Measurements from ENCODE around the gene MACC1. TPM values are rescaled to one million over a fixed set of nuclear protein-coding genes. Genes with fewer than 3 reads are reported as not detected.

MACC1 gene
- polyA plus RNA-seq, 1 of the 3 experiments (the other 2 are of a cell fraction): not detected

- H3K4me2 ChIP-seq: no peak overlapping the region
- ChIA-PET CTCF (interaction anchor here (1.6 kb wide), 1 partner anchor 15 kb away, joined by 3 read pairs; no protein-coding TSS in a partner anchor), POLR2A (no interaction called here)
- no peaks in the 10 kb centered on the region for H3K9me3 ChIP-seq
- no peaks in the 10 kb centered on the region for H3K79me2 ChIP-seq (ENCODE audit: insufficient read depth)
- no peak for DNase-seq
- 0 out of 2 replicates have a peak, but pooled peaks cover 4% of the 10 kb centered on the region for H3K9me2 ChIP-seq
- H3F3A ChIP-seq (replicated peaks; ENCODE audit: insufficient read depth): no peaks in the 10 kb centered on the region
- no peak overlapping the region for H3K4me3 ChIP-seq (ENCODE audit: low read depth in 2 of 2, low read length in 1 of 2)
- no peaks in the 10 kb centered on the region for H3K27me3 ChIP-seq (ENCODE audit: insufficient read depth)
- no peaks in the 10 kb centered on the region for H3K36me3 ChIP-seq (replicated peaks in 1 of 2; ENCODE audit: control insufficient read depth in 1 of 2, insufficient read depth in 2 of 2, low read length in 1 of 2)
- 62% methylated on average over 4 of the region's 4 CpGs for WGBS (ENCODE audit: low lambda C conversion rate)
- no peak overlapping the region for H3K27ac ChIP-seq (ENCODE audit: low read depth in 2 of 2, low read length in 1 of 2)
- TF ChIP-seq EZH2phosphoT487 (IDR thresholded peaks at IDR 0.05; ENCODE audit: borderline replicate concordance, low read depth) (no peak), USF2 (IDR thresholded peaks at IDR 0.05; ENCODE audit: borderline replicate concordance, low read depth, low read length) (no peak), TAF1 (IDR thresholded peaks at IDR 0.05; ENCODE audit: borderline replicate concordance, low read depth, low read length) (no peak), MEF2A (IDR thresholded peaks at IDR 0.05; ENCODE audit: borderline replicate concordance, low read depth) (no peak), USF1 (IDR thresholded peaks at IDR 0.05; ENCODE audit: borderline replicate concordance, low read depth) (no peak), FOXM1 (IDR thresholded peaks at IDR 0.05; ENCODE audit: low read depth) (no peak), ZBTB33 (IDR thresholded peaks at IDR 0.05; ENCODE audit: borderline replicate concordance, low read depth) (no peak), CHD2 (IDR thresholded peaks at IDR 0.05; ENCODE audit: low read length, partially characterized antibody) (no peak), RXRA (IDR thresholded peaks at IDR 0.05; ENCODE audit: borderline replicate concordance, low read depth) (no peak), GATA2 (CRISPR knock-in tag; IDR thresholded peaks at IDR 0.05) (no peak), CTCF (IDR thresholded peaks at IDR 0.05) (no peak)
- no peaks in the 10 kb centered on the region for H3K4me1 ChIP-seq (ENCODE audit: control insufficient read depth in 1 of 2, insufficient read depth in 2 of 2, low read depth in 1 of 2, low read length in 1 of 2)
- H3K9ac ChIP-seq: no peak overlapping the region
- H4K20me1 ChIP-seq (ENCODE audit: insufficient read depth): no peaks in the 10 kb centered on the region
- H2AFZ ChIP-seq (ENCODE audit: low read depth): no peak overlapping the region
Measured at GRCh38 chr7:20249376-20249775, 32.2 kb upstream of the MACC1 start.
